HG03097 (cell line): ENCODE results near the gene PRRT1B.

Experiments
- ATAC-seq: cut with Tn5 transposase; IDR thresholded peaks from one replicate; pipeline ENCODE4 v1.9.1; 2021; ENCODE audit not compliant: unreplicated experiment, low FRiP score

Gene PRRT1B

DNA sequence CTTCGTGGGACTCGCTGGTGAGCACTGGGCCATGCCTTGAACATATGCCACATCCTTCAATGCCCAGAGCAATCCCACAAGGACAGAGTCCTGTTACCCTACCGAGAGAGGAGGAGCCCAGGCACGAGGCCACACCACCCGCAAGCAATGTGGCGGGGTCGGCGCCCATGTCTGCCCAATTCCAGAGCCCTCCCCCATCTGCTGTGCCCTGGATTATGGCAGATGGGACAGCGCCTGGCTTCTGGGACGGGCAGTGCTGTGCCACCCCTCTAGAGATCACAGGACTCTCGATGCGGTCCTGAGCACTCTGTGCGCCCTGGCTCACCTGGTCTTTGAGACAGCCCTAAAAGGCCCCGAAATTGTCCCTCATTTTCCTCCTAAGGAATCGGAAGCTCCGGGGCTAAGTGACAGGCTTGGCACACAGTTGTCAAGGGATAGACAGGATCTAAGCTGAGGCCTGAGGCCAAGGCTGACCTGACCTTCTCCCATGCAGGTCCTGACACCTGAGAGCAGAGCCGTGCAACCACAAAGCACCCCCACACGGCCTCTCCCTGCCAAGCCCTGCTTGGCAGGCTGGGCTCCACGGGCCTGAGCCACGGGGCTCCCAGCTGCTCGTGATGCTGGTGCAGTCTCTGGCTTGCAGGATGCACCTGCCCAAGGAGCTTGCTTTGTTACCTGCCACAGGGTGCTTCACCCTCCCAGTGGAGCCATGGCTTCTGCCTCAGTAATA lies 48.8 kb downstream of the PRRT1B start:
- ATAC-seq: no peak

DNA sequence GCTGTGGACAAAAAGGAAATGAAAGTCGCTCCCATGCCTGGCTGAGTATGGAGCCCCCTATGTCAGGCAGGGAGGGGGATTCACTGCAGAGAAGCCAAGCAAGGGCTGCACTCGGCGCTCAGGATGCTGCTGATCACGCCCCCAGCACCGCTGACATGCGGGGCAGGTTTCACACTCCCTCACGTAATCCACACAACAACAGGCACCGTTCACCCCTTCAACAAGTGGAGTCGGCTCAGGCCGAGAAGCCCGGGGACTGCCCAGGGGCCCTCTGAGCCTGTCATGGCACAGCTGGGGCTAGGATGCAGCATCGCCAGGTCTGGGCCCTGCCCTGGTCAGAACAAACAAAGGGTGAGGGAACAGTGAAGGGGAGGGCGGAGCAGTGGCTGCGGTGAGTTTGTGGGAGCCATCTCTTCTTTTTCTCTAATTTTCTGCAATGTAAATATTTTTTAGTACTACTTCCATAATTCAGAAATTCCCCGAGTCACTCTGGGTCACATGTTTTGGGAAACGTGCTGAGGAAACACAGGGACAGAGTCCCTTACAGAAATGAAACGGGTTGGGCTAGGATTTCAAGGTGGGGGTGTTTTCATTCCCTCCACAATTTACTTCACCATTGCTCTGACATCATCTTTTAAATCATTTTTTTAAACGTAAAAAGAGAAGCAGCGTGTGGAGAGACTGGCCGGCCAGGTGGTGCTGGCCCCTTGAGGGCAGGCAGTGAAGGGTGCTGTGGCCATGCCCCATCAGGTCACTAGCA lies 49.8 kb downstream of the PRRT1B start:
- ATAC-seq: no peak

DNA sequence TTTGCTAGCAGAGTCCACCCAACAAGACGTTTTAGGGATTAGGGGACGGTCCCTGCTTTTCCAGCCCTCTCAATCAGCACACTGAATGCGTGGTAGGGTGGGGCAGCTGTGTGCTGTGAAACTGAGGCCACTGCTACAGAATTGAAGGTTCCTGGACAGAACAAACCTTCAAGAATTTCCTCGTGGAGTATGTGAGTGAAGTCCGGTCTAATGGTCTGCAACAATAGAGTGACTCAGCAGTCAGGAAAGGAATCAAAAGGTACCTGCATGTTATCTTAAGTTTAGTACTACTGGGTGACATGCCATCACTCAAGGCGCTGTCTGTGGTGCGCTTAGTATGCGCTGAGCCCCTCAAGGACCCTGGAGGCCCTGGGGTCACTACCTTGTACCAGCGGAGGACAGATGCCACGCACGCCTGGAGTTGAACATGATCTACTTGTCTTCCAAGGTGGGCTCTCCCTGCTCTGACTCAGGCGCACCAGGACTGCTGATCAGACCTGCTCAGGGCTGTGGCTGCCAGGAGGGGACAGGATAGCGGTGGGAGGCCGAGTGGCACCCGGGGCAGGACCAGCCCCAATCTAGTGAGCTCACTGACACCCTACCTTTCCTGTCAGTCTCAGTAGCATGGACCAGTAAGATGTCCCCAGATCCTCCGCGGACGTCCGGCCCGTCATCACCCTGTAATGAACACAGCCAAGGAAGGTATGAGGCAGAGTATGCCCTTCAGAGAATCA lies 50.5 kb downstream of the PRRT1B start:
- ATAC-seq: no peak

DNA sequence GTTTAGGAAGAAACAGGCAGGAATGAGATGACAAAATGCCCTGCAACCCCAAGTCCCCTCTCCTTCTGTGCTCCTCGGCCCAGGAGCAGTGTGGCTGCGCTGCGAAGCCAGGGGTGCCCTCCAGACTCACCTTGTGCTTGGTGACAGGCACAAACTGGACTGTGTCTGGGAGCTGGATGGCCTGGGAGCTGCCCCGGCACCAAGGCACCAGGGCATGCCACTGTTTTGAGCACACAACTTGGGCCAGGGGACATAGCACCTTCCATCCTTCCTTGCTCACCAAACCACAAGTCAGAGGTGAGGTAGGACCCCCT lies 51.1 kb downstream of the PRRT1B start:
- no peak for ATAC-seq

DNA sequence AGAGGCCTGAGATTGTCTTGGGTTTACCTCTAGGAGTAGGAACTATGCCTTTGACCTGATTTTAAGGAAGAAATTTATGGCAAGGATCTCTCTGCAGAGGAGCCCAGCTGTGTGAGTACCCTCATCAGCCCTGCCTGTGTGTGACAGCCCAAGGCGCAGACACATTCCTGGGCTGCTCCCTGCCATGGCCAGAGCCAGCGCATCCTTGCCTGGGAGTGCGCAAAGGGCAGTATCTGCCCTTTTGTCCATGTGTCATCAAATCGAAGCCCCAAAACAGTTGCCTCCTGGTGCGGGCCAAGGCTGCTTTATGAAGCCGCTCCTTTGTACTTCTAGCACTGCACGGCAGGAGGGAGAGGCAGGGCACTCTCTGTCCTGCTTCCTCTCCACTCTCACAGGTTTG lies 51.9 kb downstream of the PRRT1B start:
- ATAC-seq: no peak

DNA sequence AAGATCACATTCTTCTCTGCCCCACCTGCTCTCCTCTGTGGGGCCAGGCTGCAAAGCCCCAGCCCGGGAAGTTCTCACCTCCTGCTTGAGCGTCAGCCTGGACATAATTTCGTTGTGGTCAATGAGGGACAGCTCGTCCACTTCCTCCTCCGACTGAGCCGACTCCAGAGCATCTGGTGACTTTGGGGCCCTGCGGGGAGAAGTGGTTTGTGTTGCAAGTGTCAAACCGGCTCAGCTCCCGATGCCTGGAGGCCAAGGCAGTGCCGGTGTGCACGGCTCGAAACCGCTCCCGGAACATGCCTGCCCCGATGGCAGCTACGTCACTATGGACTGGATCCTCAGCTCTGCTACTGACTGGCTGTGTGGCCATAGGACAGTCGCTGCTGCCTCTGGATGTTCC lies 52.8 kb downstream of the PRRT1B start:
- no peak for ATAC-seq

DNA sequence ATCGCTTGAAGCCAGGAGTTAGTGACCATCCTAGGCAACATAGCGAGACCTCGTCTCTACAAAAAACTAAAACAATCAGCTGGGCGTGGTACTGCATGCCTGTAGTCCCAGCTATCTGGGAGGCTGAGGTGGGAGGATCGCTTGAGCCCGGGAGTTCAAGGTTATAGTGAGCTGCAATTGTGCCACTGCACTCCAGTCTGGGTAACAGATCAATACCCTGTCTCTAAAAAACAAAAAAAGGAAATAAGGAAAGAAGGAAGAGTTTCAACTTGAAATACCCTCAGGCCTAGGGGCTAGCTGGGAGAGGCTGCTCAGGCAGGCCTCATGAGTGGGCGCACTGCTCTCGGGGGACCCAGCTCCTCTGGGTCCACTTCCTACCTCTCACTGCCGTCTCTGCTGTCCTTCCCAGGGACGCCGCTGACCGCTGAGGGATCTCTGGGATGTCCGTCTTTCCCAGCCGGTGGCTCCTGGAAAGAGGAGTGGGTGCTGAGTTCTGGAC lies 56.4 kb downstream of the PRRT1B start:
- ATAC-seq: no peak

DNA sequence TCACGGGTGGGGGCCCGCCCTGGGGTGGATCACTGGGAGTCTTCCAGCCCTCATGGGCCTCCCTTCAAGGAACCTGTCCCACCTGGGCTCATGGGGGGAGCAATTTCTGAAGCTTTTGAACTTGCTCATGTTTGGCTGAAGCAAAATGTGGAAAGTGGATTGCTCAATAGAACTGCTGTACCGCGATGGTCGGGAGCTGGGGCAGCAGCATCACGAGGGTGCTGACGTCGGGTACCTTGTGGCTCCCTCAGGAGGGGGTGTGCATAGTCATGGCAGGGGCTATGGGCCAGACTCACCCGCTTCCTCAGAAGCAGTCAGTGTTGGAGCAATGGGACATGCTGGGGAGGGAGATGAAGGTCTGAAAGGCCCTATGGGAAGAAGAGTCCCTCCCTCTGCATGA lies 57.9 kb downstream of the PRRT1B start:
- ATAC-seq: no peak

DNA sequence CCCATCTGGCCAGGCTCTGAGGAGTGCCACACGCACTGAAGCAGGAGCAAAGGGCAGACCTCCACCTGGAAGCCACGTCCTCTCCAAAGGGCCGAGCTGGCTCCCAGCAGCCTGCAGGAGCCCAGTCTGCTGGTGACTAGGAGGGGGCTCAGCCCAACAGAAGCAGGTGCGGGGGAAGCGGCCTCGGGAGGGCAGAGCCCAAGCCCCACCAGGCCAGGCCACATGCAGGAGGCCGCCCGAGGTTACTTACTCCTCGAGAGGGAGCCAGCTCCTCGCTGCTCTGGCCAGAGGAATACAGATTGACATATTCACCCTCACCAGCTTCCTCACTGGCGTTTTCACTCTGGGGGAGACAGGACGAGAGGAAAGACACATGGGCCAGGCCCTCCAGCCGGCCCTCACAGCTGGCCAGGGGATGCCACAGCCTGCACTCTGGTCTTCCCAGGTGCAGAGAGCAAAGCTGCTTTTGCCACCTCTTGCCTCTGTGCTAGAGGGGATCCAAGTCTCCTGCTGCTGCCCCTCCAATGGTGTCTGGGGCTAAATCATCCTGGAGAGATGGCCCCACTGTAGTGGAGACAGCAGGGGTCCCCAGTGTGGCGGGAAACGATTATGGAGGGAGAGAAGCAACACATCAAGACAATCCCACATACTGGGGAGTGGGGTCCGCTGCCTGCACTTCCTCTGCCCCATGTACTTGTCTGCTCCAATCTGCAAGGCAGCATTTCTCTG lies 58.6 kb downstream of the PRRT1B start:
- ATAC-seq: no peak

DNA sequence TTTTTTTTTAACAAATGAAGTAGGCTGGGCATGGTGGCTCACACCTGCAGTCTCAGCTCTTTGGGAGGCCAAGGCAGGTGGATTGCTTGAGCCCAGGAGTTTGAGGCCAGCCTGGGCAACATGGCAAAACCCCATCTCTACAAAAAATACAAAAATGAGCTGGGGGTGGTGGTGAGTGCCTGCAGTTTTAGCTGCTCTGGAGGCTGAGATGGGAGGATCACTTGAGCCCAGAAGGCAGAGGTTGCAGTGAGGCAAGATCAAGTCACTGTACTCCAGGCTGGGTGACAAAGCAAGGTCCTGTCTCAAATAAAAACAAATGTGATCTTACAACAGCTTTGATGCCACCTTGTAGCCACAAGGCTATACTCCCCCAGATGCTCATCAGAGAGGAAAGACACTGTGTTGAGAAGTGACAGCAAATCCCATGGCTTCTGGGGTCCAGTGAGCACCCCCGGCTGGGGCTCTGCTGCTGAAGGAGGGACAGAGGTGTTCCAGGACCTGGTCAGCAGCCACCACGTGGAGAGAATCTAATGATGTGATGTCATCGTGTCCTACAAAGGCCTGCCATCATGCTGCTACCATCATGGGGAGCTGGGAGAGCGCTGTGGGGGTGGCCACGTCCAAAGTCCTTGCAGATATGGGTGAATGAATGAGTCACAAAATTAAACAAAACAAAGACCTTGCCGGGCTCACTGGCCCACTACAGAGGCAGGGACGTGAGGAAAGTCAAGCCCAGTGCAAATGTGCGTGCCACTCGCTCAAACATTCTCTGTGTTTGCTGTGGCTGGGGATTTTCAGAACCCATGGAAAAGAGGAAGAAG lies 60.7 kb downstream of the PRRT1B start:
- no peak for ATAC-seq

DNA sequence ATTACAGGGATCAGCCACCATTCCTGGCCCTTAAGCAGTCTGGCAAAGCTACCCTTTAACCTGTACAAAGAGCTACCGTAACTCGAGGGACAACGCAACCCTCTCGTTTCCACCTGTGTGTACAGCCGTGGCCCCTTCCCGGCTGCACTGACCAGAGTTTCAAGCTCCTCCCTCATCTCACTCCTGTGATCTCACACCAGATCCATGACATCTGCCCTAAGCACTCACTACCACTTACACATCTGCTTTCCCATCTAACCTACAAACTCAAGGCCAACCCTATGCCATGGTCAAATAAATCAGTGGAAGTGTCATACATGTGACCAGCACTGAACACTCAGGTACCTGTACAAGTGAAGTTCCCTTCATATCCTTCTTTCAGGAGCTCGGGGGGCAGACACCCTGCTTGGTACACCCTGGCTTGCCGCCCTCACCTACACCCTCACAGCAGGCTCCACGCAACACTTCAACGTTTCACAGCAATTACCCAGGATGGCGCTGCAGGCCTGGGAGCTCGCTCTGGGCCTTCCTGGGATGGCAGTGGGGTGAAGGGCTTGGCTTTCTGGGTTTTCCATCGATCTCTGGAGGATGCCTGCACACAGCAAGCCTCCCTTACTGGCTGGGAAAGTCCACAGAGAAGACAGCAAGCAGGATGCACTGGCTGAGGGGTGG lies 61.7 kb downstream of the PRRT1B start:
- no peak for ATAC-seq

DNA sequence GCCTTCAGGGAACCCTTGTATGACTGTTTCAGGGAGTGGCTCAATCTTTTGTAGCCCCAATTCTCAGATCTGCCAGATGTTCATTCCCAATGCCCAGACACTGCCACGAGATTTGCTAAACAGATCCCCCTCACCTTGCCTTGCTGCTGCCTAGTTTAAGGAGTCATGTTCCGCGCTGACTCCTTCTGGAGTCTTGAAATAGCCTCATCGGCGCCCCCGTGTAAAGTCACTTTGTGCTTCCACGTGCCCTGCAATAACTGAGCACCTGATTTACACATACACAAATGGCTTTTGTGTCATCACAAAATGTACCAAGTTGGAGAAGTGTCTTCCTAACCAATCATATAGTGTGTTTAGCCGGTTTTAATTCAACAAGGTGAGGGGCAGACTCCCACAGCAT lies 62.3 kb downstream of the PRRT1B start:
- ATAC-seq: no peak

DNA sequence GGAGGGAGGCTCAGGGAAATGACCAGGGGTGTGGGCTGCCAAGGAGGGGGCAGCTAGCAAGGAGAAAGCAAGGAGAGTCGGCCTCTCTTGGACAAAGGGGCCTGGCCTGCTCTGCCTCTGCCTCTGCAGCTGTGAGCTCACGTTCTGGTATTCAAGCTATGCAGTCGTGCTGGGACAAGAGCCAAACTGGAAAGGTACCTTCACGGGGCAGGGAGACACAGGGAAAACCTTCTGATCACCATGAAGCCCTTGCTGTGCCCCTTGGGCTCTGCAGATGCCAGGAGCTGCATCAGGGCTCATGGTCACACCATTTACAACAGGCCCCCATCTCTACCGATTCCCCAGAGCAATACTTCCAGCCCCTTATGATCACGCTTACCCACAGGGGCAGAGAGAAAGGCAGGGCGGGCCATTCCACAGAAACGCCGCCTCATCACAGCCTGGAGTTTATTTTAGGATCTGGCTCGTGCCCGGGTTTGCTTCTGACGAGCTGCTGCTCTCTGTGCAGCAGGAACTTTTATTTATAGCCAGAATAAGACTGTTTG lies 63.2 kb downstream of the PRRT1B start:
- ATAC-seq: no peak
